ENCODE measurements around the gene NAV2. TPM values are rescaled to one million over a fixed set of nuclear protein-coding genes. Genes with fewer than 3 reads are reported as not detected.

Gene NAV2
- total RNA-seq, 1 experiment from 2014 or later: 2.1 TPM

DNA sequence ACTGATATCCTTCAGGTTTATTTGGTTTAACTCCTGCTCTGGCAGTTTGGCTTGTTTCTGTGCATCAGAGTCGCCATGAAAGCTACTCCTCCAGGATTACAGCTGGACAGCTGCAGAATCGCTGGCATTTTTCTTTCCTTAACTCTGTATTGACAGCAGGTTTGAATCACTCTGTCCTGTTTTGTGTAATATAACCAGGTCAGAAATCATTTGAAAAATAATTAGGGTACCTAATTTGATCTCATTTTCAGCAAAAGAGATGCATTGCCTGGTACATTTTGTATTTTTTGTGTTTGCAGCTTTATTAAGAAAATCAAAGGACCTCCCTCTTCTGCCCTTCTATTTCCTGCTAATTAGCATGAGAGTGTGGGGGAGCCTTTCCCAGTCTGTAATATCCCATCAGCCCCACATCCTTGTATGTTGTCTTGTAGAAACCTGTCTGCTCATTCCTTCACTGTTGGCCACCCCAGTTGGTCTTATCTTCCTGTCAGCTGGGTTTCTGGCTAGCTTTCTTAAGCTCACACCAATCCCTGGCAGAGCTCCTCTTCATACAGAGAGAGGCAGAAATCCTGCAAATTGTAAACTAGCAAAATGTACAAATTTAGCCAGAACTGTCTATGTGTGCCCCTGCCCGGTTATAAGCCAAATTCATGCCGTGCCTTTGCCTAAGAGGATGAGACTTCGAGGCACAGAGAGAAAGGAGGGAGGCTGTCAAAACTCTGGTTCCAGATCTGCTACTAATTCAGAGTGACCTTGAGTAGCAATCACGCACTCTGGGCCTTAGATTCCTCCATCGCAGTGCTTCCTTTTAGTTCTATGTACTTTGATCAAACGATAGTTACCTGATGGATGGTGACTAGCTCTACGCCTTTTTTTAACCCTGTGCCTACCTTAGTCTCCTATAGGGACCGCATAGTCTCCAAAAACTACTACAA is 200.6 kb downstream of the NAV2 start:
- DNase-seq (ENCODE audit: low read depth, low spot score) (no peak), ATAC-seq (no peak)
- Histone ChIP-seq H3K27me3 (ENCODE audit: insufficient read depth, low read length) (peaks cover 17% of the 10 kb centered on the region; the same call in 1 of the 2 replicates), H3K9me3 (ENCODE audit: control insufficient read depth in 1 of 2, insufficient read depth in 1 of 2, low read depth in 1 of 2, low read length in 2 of 2) (no peaks in the 10 kb centered on the region), H3K4me3 (replicated peaks in 1 of 2; ENCODE audit: low read depth in 1 of 2, low read length in 2 of 2) (no peak overlapping the region), H2AFZ (ENCODE audit: low read depth, low read length, poor library complexity, severe bottlenecking) (no peak overlapping the region), H3K36me3 (ENCODE audit: control insufficient read depth in 1 of 2, insufficient read depth in 2 of 2, low read length in 2 of 2) (no peaks in the 10 kb centered on the region), H3K9ac (ENCODE audit: low read length) (no peak overlapping the region), H4K20me1 (ENCODE audit: insufficient read depth) (no peaks in the 10 kb centered on the region), H3K79me2 (ENCODE audit: insufficient read depth, low read length) (no peaks in the 10 kb centered on the region), H3K27ac (ENCODE audit: low read depth, low read length) (no peak overlapping the region), H3K4me1 (ENCODE audit: control insufficient read depth in 1 of 2, insufficient read depth in 2 of 2, low read length in 2 of 2) (no peaks in the 10 kb centered on the region), H3K4me2 (ENCODE audit: low read length) (no peak overlapping the region), H3K9me2 (ENCODE audit: insufficient read depth) (no peaks in the 10 kb centered on the region)
- ChIA-PET RAD21 (ENCODE audit: low non-redundant PET in 1 of 2, low total read pairs in 2 of 2, uncharacterized antibody in 2 of 2, unreplicated experiment in 2 of 2) (no interaction called here), CTCF (interaction anchor here (1.3 kb wide), 1 partner anchor 10 kb away, joined by 3 read pairs; no protein-coding TSS in a partner anchor), POLR2A (no interaction called here)
- intact Hi-C loops (cut with micrococcal nuclease): no loop called here
- no peak for TF ChIP-seq SP1 (IDR thresholded peaks at IDR 0.05; ENCODE audit: low read depth)
- TF ChIP-seq TCF7L2 (IDR thresholded peaks at IDR 0.05; ENCODE audit: borderline replicate concordance, extremely low read depth, insufficient read depth, insufficient read length): no peak
- TF ChIP-seq POLR2AphosphoS5 (IDR thresholded peaks at IDR 0.05; ENCODE audit: low read depth, low read length): no peak
- TF ChIP-seq FOSL1 (IDR thresholded peaks at IDR 0.05; ENCODE audit: low read depth): no peak
- TF ChIP-seq, protein P1, sequence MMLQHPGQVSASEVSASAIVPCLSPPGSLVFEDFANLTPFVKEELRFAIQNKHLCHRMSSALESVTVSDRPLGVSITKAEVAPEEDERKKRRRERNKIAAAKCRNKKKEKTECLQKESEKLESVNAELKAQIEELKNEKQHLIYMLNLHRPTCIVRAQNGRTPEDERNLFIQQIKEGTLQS (IDR thresholded peaks at IDR 0.05): no peak
- TF ChIP-seq ZNF274 (IDR thresholded peaks at IDR 0.05; ENCODE audit: low read depth, low read length): no peak
- no peak for TF ChIP-seq ELF1 (IDR thresholded peaks at IDR 0.05; ENCODE audit: borderline replicate concordance, low read depth)
- no peak for TF ChIP-seq EZH2 (IDR thresholded peaks at IDR 0.05)
- no peak for TF ChIP-seq CEBPB (IDR thresholded peaks at IDR 0.05; ENCODE audit: low read depth)
- no peak for TF ChIP-seq SRF (IDR thresholded peaks at IDR 0.05; ENCODE audit: low read depth)
- TF ChIP-seq EZH2phosphoT487 (IDR thresholded peaks at IDR 0.05; ENCODE audit: borderline replicate concordance): no peak
- TF ChIP-seq, protein P2, sequence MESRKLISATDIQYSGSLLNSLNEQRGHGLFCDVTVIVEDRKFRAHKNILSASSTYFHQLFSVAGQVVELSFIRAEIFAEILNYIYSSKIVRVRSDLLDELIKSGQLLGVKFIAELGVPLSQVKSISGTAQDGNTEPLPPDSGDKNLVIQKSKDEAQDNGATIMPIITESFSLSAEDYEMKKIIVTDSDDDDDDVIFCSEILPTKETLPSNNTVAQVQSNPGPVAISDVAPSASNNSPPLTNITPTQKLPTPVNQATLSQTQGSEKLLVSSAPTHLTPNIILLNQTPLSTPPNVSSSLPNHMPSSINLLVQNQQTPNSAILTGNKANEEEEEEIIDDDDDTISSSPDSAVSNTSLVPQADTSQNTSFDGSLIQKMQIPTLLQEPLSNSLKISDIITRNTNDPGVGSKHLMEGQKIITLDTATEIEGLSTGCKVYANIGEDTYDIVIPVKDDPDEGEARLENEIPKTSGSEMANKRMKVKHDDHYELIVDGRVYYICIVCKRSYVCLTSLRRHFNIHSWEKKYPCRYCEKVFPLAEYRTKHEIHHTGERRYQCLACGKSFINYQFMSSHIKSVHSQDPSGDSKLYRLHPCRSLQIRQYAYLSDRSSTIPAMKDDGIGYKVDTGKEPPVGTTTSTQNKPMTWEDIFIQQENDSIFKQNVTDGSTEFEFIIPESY (IDR thresholded peaks at IDR 0.05; ENCODE audit: extremely low read depth, insufficient replicate concordance, low read length): no peak
- TF ChIP-seq REST (IDR thresholded peaks at IDR 0.05; ENCODE audit: low read depth): no peak
- TF ChIP-seq, protein P3, sequence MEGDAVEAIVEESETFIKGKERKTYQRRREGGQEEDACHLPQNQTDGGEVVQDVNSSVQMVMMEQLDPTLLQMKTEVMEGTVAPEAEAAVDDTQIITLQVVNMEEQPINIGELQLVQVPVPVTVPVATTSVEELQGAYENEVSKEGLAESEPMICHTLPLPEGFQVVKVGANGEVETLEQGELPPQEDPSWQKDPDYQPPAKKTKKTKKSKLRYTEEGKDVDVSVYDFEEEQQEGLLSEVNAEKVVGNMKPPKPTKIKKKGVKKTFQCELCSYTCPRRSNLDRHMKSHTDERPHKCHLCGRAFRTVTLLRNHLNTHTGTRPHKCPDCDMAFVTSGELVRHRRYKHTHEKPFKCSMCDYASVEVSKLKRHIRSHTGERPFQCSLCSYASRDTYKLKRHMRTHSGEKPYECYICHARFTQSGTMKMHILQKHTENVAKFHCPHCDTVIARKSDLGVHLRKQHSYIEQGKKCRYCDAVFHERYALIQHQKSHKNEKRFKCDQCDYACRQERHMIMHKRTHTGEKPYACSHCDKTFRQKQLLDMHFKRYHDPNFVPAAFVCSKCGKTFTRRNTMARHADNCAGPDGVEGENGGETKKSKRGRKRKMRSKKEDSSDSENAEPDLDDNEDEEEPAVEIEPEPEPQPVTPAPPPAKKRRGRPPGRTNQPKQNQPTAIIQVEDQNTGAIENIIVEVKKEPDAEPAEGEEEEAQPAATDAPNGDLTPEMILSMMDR (IDR thresholded peaks at IDR 0.05 in 2 of 3, conservative IDR thresholded peaks at IDR 0.05 in 1 of 3; ENCODE audit: borderline replicate concordance in 1 of 3, insufficient read depth in 1 of 3, low read depth in 2 of 3, low read length in 2 of 3): no peak
- no peak for TF ChIP-seq RAD21 (IDR thresholded peaks at IDR 0.05; ENCODE audit: low read depth)
- BruUV-seq (replicated peaks): no TSS peak

Data from HCT116 (cell line).